HEK293 (cell line): ENCODE results near the gene ZNF106.

ENCODE experiments used
- CTCF ChIP-seq: fragments of 450-650 bp; formaldehyde crosslinking; IDR thresholded peaks from 2 replicates; pipeline ENCODE4 v1.5.1; 2016; ENCODE audit warnings: missing biosample characterization, missing genetic modification characterization
- REPIN1 ChIP-seq: fragments of 450-650 bp; formaldehyde crosslinking; IDR thresholded peaks from 2 replicates; pipeline ENCODE4 v1.5.1; 2017; ENCODE audit warnings: missing biosample characterization, missing genetic modification characterization, low read depth
- ZBTB1 ChIP-seq: fragments of 450-650 bp; formaldehyde crosslinking; IDR thresholded peaks from 2 replicates; pipeline ENCODE4 v1.5.1; 2016; ENCODE audit warnings: missing biosample characterization, missing genetic modification characterization
- ZBTB49 ChIP-seq: fragments of 450-650 bp; formaldehyde crosslinking; IDR thresholded peaks from 2 replicates; pipeline ENCODE4 v1.5.1; 2016; ENCODE audit warnings: missing biosample characterization, missing genetic modification characterization, low read depth
- ZNF121 ChIP-seq: fragments of 450-650 bp; formaldehyde crosslinking; IDR thresholded peaks from 2 replicates; pipeline ENCODE4 v1.5.1; 2016; ENCODE audit warnings: missing biosample characterization, missing genetic modification characterization
- ZNF18 ChIP-seq: fragments of 450-650 bp; formaldehyde crosslinking; IDR thresholded peaks from 2 replicates; pipeline ENCODE4 v1.5.1; 2016; ENCODE audit warnings: missing biosample characterization, missing genetic modification characterization
- ZNF362 ChIP-seq: fragments of 450-650 bp; formaldehyde crosslinking; IDR thresholded peaks from 2 replicates; pipeline ENCODE4 v1.5.1; 2016; ENCODE audit warnings: missing biosample characterization, missing genetic modification characterization
- ZNF610 ChIP-seq: fragments of 450-650 bp; formaldehyde crosslinking; IDR thresholded peaks from 2 replicates; pipeline ENCODE4 v1.5.1; 2016; ENCODE audit warnings: missing biosample characterization, missing genetic modification characterization, borderline replicate concordance
- TF ChIP-seq, protein P1 (sequence below): fragments of 450-650 bp; formaldehyde crosslinking; IDR thresholded peaks from 2 replicates; pipeline ENCODE4 v1.5.1; 2016; ENCODE audit warnings: missing biosample characterization, missing genetic modification characterization, borderline replicate concordance

DNA sequence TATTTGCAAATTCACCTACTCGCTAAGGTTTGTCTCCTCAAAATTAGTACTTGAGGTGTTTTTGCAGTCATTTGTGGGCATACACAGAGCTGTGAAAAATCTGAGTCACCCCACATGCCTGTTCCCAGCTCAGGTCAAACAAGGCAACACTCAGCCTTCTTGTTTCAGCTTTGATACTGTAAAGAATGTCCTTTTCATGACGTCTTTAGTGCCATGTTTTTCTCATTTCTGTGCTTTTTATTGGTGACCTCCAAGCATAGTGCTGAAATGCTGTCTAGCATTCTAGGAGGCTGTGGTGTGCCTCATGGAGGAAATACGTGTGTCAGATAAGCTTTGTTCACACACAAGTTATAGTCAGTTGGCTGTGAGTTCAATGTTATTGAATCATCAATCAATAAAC is 122.8 kb downstream of the ZNF106 start:
- TF ChIP-seq, protein P1, sequence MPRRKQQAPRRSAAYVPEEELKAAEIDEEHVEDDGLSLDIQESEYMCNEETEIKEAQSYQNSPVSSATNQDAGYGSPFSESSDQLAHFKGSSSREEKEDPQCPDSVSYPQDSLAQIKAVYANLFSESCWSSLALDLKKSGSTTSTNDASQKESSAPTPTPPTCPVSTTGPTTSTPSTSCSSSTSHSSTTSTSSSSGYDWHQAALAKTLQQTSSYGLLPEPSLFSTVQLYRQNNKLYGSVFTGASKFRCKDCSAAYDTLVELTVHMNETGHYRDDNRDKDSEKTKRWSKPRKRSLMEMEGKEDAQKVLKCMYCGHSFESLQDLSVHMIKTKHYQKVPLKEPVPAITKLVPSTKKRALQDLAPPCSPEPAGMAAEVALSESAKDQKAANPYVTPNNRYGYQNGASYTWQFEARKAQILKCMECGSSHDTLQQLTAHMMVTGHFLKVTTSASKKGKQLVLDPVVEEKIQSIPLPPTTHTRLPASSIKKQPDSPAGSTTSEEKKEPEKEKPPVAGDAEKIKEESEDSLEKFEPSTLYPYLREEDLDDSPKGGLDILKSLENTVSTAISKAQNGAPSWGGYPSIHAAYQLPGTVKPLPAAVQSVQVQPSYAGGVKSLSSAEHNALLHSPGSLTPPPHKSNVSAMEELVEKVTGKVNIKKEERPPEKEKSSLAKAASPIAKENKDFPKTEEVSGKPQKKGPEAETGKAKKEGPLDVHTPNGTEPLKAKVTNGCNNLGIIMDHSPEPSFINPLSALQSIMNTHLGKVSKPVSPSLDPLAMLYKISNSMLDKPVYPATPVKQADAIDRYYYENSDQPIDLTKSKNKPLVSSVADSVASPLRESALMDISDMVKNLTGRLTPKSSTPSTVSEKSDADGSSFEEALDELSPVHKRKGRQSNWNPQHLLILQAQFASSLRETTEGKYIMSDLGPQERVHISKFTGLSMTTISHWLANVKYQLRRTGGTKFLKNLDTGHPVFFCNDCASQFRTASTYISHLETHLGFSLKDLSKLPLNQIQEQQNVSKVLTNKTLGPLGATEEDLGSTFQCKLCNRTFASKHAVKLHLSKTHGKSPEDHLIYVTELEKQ, result no peak
- TF ChIP-seq REPIN1, result no peak
- no peak for TF ChIP-seq CTCF
- TF ChIP-seq ZNF121 (tag by site-specific recombination), result no peak
- TF ChIP-seq ZBTB1 (tag by site-specific recombination), result no peak
- TF ChIP-seq ZNF362, result no peak
- TF ChIP-seq ZBTB49 (tag by site-specific recombination), result no peak
- no peak for TF ChIP-seq ZNF18 (tag by site-specific recombination)
- TF ChIP-seq ZNF610 (tag by site-specific recombination), result no peak
